IPS-NIHi7 (cell line): Measurements from ENCODE around the gene PLEKHA6.
A peak's percentile ranks its signal among the peaks of the same experiment; 100 is the strongest.
"Not testable (repeated sequence)": the region's sequence is repeated elsewhere in the genome, so short reads cannot be mapped to it uniquely, and the experiment has no call there.

ENCODE experiments used
- DNase-seq: peaks from one replicate; pipeline ENCODE4 v3.0.0; 2012; ENCODE audit warnings: mixed read lengths; ENCODE audit errors: extremely low spot score

PLEKHA6 gene

DNA sequence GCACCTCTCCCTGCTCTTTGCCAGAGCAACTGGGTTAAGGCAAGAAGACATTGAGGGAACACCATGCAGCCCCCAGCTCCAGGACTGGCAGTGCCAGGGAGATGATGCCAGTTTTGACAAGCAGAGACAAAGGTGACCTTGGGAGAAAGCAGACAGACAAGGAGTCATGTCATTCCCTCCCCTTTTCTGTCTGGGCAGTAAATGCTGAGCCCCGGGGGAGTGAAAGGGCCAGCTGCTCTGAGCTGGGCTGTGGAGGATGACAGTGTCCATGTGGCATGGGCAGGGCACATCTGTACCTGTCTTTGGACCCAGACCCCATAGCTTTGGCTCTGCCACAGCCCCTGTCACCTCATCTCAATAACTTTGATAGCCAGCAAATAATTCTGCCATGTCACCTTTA, 24.2 kb downstream of the PLEKHA6 start:
- DNase-seq = no peak

DNA sequence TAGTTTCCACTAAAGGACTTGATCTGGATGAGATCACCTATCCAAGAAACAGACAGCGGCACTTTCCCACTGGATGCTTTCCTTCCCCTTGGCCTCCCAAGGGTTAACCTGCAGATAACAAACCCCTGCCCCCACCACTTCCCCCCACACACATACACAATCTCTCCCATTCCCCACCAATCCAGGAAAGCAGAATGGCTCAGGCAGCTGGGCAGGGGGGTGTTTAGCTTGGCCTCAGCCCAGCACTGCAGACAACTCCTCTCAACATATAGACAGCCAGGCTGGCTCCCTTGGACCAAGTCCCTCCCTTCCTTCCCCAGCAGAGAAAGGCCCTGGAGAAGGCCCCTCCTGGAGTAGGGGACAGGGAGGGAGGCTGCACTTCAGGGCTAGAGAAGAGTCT, 24.6 kb downstream of the PLEKHA6 start:
- DNase-seq = no peak

DNA sequence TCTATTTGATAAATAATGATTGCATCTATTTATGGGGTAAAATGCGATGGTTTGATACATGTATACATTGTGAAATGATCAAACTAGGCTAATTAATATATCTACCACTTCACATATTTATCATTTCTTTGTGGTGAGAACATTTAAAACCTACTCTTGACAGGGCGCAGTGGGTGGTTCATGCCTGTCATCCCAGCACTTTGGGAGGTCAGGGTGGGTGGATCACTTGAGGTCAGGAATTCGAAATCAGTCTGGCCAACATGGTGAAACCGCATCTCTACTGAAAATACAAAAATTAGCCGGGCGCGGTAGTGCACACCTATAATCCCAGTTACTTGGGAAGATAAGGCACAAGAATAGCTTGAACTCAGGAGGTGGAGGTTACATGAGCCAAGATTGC, 25.3 kb downstream of the PLEKHA6 start:
- DNase-seq = no peak

DNA sequence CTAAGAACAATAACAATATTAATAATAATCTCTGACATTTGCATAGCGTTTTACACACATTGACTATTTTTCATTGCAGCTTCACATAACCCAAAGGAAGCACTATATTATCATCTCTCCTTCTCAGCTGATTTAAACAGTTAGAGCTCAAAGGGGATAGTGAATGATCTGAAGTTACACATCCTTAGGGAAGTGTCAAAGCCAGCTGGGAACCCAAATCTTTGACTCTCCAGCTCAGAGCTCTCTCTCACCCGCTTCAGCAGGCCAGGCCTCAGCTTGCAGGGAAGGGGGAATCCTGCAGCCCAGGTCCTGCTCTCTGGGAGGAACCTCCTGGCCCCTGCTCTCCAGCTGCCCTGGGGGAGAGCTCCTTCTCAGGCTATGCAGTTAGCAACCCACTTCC, 26.3 kb downstream of the PLEKHA6 start:
- DNase-seq = no peak

DNA sequence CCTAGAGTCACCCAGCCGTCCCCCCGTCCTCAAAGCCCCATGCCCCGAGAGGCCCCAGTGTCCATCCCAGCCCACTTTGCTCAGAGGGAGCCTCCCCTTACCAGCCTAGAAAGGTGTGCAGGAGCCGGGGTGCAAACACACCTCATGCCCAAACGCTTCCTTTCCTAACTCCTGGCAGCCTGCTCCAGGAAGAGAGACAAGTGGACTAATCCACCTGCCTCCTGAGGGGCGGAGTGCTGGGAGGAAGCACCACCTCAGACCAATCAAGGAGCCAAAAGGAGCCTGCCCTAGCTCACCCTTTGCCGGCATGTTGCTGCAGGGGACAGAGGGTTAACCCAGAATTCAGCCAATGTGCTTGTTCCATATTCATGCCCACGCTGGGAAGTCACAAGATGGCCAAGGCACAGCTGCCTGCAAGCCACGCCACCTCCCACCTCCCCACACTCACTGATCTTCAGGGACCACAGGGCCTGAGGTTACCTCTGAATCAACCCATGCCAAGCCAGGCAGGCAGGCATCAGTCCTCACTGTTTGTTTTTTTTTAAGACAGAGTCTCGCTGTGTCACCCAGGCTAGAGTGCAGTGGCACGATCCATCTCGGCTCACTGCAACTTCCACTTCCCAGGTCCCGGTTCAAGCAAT, 27.8 kb downstream of the PLEKHA6 start:
- DNase-seq = no peak

DNA sequence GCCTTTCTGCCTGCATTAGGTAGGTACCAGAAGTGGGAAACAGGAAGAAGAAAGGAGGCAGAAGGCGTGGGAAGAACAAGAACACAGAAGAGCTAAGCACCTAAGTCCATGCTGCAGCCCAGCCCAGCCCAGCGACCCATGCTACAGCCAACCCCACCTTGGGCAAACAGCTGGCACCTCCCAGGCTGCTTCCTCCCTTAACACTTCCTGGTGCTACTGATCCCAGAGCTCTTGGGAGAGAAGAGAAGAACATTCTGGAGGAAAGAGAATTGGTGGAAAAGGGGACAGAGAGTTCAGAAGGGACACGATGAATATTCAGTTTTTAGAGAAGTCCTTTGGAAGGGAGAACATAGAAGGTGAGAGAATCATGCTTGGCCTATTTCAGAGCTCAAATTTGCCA, 28.5 kb downstream of the PLEKHA6 start:
- DNase-seq = no peak

DNA sequence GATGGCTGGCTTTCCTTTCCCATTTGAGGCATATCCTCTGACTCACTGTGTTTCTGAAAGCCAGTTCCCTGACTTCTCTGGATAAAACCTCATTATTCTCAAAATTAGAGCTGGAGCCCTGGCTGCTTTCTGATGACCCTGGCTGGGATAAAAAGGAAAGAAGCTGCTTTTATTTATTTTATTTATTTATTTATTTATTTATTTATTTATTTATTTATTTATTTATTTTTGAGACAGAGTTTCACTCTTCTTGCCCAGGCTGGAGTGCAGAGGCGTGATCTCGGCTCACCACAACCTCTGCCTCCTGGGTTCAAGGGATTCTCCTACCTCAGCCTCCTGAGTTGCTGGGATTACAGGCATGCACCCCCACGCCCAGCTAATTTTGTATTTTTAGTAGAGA, 31.9 kb downstream of the PLEKHA6 start:
- not testable (repeated sequence) for DNase-seq

DNA sequence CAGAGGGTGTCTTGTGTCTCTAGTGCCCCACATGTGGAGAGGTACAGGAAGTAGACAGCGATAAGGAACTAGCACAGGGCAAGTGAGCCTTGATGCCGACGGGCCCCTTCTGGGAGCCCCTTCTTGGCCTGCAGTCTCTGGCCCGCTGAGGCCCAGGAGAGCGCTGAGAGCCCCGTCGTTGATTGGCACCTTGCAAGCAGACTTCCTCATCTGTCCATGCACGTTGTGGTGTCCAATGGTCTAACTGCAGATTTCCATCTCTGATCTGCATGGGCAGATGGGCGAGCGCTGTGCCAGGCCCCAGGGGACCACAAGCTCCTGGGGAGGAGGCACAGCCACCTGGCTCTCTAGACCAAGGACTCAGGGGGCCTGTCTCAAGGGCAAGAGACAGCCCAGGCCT, 32.4 kb downstream of the PLEKHA6 start:
- no peak for DNase-seq

DNA sequence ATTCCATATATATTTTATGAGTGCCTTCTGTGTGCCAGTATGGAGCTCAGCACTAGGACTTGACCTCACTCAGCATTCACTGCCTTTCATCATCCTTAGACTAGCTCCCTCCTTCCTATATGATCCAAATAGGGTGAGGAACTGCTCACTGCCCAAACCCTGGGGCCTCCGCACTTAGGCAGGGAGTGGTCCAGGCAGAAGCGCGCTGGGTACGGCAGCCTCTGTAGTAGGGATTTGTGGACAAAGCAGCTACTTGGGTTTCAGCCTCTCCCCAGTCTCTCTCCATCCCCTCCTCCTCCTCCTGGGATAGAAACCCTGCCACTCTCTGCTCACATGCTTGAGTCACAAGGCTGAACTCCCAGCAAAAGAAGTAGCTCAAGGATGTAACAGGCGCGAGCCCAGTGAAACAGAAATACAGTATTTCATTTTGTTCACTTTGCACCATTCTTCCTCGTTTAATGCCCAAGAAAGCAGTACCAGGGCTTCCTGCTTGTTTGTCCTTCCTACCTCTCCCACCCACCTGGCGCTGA, 32.9 kb downstream of the PLEKHA6 start:
- no peak for DNase-seq

DNA sequence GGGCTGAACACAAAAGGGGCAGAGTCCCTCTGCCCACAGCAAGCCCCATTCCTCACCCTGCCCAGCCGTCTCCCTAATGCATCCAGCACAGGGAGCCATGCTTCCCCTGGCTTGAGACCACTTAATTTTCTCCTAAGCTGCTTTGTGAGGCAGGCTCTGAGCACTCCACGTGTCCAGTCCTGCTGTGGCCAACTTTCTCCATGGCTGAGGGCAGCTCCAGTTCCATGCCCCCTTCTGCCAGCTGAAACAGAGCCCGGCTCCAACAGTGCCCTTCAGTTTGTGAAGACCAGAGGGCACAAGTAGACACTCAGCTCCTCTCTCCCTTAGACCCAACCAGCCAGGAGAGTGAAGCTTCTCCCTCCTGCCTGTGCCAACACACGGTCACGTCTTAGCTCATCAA, 33.8 kb downstream of the PLEKHA6 start:
- no peak for DNase-seq

DNA sequence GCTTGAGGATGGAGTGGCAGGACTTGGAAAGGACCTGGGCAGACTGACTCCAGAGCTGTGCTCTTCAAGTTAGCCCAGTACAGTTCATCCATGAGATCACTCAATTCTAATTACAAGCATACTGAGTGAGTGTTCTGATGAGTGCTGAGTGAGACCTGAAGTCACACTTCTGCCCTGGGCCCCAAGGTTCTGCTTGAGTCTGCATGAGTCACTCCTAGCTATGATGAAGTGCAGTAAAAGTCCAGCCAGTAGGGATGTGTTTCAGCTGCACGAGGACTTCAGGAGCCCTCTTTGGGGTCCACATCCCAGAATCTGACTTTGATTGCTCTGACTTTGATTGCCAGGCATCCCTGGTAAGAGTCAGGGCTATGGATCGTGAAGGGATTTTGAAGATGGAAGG, 35.8 kb downstream of the PLEKHA6 start:
- DNase-seq = no peak

DNA sequence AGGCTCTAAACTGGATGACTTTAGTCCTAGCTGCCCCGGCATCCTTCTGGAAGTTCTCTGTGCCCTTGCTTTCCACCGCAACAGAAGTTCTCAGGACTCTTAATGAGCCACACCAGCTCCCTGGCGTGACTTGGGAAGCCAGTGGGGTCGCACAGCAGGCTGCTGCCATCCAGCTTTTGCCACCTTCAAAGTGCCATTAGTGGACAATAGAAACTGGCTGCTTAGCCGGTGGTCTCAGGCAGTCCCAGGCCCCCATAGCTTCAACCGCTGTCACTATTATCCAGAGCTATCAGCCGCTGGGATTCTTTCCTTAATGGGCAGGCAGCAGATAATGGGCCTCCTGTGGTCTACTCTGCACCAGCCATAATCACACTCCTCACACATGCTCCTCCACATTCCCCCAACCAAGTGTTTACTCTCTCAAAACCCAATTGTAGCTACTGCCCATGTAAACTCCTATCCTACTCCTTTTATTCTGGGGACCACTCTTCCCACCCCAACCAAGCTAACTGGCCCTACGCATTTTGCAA, 37.3 kb downstream of the PLEKHA6 start:
- no peak for DNase-seq

DNA sequence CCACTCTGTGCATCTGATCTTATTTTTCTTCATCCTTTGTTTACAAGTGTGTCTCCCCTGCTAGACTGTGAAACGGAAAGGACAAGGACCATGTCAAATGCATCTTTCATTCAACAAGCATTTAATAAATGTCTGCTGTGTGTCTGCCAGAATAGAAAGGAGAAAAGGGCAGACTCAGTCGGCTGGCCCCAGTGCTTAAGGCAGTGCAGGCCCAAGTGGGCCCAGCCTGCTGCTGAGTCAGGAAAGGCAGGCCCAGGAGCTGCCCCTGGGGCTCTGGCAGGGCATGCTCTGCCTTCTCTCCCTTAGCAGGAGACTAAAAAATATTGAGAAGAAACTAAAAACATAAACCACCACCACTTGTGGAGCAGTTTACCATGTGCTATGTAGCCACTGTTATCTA, 38.1 kb downstream of the PLEKHA6 start:
- DNase-seq = no peak

DNA sequence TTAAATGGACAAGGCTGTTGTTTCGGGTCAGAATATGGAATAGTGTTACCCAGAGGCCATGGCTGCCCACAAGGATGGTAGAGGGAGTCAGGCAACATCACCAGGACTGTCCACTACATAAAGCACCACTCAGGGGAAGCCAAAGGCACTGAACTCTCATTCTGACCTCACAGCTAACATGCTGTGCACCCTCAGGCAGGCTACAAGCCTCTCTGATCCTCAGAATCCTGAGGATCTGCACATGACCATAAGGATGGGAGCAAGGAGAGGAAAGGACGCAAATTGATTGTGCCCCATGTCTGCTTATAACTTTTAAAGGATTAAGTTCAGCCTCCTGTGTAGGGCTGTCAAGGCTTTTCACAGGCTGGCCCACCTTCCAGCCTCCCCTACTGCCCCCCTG, 38.7 kb downstream of the PLEKHA6 start:
- no peak for DNase-seq

DNA sequence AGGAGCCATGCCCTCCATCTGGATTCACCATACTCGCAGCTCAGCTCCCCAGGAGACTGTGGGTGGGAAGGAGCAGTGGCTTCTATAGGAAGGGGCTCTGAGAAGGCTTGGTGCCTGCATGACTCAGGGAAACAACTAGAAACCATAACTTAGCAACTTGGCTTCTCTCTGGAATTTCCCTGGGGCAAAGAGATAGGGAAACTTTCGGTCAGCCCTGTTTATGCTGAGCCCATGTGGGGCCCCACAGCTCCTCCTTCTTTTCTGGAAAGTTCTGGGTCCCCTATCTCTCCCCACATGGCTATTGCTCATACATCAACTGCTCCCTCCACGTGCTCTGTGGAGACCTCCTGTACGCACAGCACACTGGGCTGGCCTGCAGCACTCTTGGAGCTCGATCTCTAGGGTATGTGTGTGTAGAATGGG, 39.3 kb downstream of the PLEKHA6 start:
- DNase-seq = no peak

DNA sequence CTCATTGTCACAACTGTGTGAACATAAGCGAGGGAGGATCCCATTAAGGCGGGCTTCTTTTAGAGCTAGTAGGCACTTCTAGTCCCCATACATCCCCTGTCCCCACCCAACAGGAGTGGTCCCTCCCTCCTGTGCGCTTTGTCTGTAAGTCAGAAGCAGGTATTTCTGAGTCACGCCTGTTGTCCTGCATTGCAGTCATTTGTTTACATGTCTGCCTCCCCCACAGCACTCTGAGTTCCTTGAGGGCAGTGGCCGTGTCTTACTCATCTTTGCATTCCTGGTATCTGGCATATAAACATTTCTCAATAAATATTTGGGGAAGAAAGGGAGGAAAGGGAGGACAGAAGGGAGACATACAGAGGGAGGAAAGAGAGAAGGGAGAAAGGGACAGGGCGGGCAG, 40.3 kb downstream of the PLEKHA6 start:
- DNase-seq = no peak

DNA sequence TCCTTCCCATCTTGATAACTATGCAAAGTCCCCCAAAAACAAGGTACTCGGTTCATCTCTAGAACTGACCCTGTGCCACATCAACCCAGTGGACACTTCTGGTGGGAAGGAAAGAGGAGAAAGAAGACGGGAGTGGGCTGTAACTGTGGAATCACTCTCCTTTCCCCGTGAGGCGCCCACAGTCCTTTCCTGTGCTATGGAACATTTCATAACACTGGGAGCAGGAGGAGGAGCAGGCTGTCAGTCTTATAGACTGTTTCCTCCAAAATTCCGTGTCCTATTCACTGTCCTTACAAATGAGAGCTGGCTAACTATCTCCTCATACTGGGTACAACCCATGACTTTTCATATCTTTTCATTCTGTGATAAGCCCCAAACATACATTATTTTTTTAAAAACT, 40.7 kb downstream of the PLEKHA6 start:
- DNase-seq = no peak

DNA sequence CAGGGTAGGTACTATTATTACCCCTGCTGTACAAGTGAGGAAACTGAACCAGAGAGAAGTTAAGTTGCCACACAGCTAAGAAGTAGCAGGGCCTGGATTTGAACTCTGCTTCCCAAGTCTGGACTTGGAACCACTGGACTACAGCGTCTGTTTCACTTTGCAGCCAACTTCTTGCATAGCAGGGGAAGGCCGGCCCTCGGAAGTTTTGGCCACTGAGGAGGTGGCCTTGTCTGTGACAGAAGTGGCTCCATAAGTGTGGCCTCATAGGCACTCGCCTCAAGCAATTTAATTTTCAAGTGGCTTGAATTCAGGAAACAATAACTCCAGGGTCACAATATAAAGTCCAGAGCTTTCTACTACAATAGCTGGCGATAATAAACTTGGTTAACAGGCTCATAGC, 41.4 kb downstream of the PLEKHA6 start:
- DNase-seq = no peak

DNA sequence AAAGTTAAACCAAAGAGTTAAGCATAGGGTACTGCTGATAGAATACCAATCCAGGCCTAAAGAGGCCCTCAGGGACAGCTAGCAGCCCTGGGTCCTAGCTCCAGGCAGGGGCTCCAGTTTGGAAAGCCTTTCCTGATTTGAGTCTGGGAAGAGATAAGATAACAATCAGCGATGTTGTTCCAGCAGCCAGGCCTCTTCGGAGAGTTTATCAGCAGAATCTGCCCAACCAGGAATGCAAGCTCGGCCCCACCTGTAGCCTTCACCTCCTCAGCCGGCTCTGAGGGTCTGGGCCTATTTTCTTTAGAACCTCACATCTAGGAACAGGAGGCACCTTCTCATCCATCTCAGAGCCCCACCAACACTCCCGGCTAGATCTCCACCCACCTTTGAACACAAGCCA, 42.6 kb downstream of the PLEKHA6 start:
- no peak for DNase-seq

DNA sequence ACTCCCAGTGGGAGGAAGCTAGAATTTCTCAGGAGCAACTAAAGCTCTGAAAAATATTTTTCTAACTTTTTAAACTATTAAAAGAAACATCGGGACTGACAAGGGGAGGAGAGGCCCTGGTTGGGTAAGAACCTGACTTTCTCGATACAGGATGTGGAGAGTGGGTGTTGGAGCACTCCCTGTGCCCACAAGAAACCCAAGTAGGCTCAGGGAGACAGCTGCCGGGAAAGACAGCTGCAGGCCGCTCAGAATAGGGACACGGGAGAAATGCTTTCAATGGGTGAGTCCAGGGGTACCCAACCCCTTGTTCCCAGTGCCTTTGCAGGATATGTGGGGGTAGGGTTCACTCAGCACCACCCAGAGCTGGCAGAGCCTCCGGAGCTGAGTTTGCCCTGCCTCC, 43.6 kb downstream of the PLEKHA6 start:
- no peak for DNase-seq

DNA sequence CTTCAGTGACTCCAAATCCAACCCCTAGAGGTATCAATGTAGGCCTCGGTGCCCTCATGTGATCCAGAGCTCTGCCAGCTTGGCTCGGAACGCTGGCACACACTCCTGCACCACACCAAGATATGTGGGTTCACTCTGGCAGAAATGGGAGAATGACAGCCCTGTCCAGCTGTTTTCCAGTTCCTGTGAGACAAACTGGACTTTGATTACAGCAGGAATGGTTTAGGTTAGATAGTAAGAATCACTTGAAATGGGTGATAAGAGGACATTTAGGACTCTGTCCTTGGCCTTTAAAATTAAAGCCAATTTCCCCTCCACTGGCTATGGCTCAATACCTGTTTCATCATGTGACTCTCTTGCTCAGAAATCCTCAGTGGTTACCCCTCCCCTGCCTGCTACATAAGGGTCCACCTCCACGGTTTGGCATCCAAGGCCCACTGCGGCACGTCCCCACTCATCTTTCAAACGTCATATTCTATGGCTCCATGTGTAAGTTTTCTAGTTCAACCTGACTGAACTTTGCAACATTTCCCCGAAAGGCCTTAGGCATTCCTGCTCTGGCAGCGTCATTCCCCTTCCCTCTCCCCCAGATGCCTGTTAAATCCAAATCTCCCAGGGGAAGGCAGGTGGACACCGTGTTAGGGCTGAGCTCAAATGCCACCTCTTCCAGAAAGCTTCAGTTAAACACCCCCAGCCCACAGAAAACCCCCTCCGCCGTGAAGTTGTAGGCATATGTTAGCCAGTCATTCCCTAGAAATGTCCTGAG, 44.7 kb downstream of the PLEKHA6 start:
- no peak for DNase-seq

DNA sequence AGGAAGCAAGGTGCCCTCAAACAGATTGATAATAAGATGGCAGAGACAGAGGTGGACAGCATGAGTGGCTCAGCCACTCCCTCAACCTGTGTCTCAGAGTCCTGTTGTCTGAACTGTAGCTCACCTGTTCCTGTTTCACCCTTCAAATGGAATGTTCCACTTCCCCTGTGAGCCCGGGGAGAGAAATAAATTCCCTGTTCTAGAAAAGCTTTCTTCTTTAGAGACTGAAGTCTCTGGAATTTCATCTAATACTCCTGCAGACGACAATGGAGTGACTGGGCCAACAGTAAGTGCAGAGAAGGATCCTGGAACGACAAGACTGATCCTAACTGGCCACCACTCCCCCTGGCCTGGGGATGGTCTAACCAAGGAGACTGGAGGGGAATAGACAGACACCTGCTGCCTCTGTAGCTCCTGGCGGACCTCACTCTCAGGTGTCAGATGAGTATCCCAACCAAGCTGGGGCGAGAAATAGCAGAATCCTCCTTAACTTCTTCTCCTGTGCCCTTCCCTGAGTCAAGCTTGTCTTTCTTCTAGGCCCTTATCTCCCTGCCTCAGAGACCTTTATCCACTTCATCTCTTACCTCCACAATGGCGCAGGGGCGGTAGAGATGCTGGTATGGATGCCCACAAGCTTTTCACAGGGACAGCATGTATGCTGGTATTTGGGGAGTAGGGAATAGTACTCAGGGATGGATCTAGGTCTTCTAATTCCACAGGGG, 45.4 kb downstream of the PLEKHA6 start:
- peak; percentile 63 for DNase-seq

DNA sequence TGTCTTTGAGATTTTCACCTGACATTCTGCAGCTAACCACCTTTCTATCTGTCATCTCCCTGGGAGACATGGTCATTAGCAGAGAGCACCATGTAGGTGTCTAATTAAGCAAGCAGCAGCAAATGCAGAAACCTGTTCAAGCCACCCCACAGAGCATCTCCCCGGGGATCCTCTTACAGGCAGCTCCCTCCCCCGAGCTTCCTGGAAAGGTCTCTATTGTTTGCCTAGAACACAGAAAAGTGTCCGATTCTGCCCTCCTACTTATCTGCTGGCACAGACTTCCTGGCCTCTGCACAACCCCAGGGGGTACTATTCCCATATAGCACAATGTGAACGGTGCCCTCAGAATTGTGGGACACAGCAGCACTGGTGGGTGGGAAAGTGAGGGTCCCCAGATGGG, 46.1 kb downstream of the PLEKHA6 start:
- DNase-seq = no peak
